Stimulated activated CD8-positive, alpha-beta memory T cell treated with anti-CD3 and anti-CD28 coated beads, Interleukin-7, amount 100 ng/mL, for 1 hour (primary cell): ENCODE data around the gene FIZ1.

Experiments used
- DNase-seq, 2 donors: peaks; one replicate each; pipeline ENCODE4 v3.0.0-alpha.2; 2020; ENCODE audit warnings: low read depth in 2 of 2

Gene FIZ1

DNA sequence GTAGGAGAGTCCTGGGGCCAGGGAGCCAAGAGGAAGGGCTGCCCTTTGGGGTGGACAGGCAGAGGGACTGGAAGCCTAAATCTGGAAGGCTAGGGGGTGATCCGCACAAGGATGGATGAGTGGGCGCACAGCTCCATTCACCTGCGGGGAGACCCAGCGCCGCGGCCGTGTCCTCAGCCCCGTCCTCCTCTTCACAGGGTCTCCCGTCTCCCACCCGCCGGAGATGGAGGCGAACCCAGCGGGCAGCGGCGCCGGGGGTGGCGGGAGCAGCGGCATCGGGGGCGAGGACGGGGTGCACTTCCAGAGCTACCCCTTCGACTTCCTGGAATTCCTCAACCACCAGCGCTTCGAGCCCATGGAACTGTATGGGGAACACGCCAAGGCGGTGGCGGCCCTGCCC lies 14.1 kb upstream of the FIZ1 start:
- no peak for DNase-seq

- no peak for DNase-seq
These were observed 12.8 kb upstream of the FIZ1 start for GRCh38 chr19:55611983-55612645.

GRCh38 chr19:55611300-55611982 lies 12.1 kb upstream of the FIZ1 start:
- no peak for DNase-seq

GRCh38 chr19:55609326-55609725 lies 10.0 kb upstream of the FIZ1 start:
- no peak for DNase-seq

- DNase-seq, result no peak
These were observed 7.5 kb upstream of the FIZ1 start for GRCh38 chr19:55606817-55607216.

GRCh38 chr19:55606471-55606787 lies 7.1 kb upstream of the FIZ1 start:
- no peak for DNase-seq

- DNase-seq, result peak; percentile 42 to 51
These were observed 6.5 kb upstream of the FIZ1 start, which contains the start of gene ZNF865 for GRCh38 chr19:55605637-55606470. TSS of gene ZNF865 (plus strand) at chr19:55605647. CDS start at chr19:55613619, 7,972 bp downstream.

GRCh38 chr19:55605207-55605636 lies 5.9 kb upstream of the FIZ1 start:
- peak; percentile 94 to 96 for DNase-seq

DNA sequence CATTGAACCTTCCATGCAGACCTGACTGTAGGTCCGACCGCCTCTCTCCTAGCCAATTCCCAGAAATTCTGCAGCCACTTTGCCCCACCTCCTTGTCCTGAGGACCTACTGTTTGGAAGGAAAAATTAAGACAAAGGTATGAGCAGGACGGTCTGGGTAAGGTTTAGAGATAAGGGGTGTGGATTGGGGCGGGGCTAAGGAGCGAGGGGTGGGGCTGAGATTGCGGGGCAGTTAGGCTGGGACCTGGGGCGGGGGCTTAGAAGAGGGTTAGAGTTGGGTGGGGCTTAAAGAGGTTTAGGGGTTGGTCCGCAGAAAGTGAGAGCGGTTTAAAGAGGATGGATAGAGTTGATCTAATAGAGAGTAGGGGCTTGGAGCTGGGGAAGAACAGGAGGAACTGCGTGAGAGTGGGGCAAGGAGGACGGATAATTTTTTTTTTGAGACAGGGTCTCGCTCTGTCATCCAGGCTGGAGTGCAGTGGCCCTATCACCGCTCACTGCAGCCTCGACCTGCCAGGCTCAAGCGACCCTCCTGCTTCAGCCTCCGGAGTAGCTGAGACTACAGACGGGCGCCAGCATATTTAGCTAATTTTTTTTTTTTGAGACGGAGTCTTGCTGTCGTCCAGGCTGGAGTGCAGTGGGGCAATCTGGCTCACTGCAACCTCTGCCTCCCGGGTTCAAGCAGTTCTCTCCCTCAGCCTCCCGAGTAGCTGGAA lies 4.4 kb upstream of the FIZ1 start:
- DNase-seq, result no peak

DNA sequence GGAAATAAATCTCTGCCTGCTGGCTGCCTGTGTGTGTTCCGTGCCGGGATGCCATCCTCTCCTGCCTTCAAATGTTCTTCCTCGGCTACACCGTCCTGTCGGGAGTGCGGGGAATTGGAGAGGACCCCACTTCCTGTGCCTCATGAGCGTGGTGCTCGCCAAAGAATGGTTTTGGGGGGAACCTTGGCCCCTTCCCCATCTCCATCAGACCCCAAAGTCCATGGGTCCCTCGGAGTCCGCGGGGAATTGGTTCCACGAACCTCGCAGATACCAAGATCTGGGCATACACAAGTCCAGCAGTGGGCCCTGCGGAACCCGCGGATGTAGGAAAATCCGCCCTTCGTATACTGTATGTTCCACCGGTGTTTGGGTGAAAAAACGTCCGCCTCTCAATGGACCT lies 3.8 kb upstream of the FIZ1 start:
- no peak for DNase-seq

- no peak for DNase-seq
These were observed 3.0 kb upstream of the FIZ1 start for GRCh38 chr19:55602104-55603001.

- DNase-seq, result no peak
These were observed 1.8 kb upstream of the FIZ1 start for GRCh38 chr19:55601084-55601483.

GRCh38 chr19:55600662-55601028 lies 1.3 kb upstream of the FIZ1 start:
- DNase-seq, result no peak

DNA sequence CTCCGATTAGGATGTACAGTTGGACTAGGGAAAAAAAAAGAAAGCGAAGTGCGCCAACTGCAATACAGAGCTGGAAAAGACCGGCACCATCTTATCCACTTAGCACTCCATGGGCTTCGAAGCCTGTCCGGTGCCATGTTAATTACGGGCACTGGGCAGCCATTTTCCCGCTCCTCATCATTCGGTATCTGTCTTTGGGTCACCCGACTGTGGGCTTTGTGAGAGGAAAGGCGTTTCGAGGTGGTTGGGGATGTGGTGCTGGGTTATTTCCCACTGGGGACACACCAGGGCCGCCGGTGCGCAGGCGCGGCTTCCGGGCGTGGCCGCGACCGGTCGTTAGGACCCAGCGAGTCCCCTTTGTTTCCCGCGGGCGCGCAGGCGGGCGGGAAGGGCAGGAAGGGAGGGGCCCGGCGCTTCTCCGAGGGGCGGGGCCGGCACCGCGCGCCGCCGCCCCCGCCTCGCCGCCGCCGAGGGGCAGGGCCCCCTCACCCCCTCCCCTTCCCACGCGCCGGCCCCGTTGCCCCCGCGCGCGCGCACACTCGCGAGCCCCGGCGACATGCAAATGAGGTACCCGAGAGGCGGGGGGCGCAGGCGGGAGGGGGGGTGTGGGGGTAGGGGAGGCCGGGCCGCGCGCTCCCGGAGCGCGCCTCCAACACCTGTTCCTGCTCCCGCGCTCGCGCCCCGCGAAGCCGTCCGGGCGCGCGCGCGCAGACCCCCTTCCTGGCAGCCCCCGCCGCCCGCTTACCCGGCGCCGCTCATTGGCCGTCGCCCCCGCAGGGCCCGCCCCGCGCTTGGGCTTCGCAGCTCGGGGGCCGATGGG lies 735 bp upstream of the FIZ1 start, which contains the start of gene ZNF524:
Gene ZNF524, plus strand, starts transcription at position 447 of the 820 bp plus-strand sequence. CDS start 1,825 bp downstream, outside the sequence.
- peak; percentile 64 to 66 for DNase-seq

GRCh38 chr19:55598719-55599467 lies 424 bp downstream of the FIZ1 start:
- DNase-seq, result peak; percentile 84 to 87

- DNase-seq, result no peak
These were observed 1.3 kb downstream of the FIZ1 start for GRCh38 chr19:55598034-55598433.

DNA sequence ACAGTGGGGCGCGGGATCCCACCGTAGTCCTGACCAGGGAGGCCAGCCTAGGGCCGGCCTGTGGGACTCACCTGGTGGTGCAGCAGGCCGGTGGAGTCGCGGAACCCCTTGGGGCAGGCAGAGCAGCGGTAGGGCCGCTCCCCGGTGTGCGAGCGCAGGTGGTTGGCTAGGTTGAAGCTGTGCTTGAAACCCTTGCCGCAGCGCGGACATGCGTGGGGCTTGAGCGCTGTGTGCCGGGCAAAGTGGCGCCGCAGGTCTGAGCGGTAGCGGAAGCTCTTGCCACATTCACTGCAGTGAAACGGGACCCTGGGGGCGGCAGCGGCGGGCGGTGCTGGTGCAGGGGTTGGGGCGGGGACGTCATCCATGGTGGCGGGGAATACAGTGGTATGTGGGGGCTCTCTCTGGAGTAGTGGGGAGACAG lies 1.8 kb downstream of the FIZ1 start:
- no peak for DNase-seq

- no peak for DNase-seq
These were observed 3.0 kb downstream of the FIZ1 start for GRCh38 chr19:55596304-55596703.

DNA sequence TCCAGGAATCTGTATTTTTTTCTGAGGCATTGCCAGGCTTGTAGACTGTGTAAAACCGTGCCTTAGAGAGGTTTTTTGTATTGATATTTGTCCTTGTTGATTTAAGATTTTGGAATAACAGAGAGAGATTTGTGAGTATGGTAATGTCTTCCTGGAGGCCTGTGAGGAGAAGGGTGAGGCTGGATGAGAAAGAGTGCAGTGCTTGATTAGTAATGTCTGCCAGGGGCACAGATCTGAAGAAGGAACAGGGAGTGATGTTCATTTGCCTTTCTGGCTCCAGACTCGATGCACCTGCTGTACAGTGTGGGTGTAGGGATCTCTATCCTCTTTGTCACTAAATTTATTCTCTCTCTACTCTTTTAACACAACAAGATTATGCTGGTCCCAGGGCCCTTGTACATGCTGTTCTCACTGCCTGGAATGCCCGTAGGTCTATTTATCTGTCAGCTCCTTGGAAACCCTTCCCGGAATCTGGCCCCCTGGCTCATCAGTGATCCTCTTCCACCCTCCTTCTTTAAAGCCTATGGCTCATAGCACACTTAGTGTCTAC lies 4.2 kb downstream of the FIZ1 start:
- DNase-seq, result no peak
